Neutrophil (primary cell): ENCODE results near the gene DOK4.

Experiments
- H3K27ac ChIP-seq: fragments of 200-600 bp; sonication (generic); 2 replicates; pipeline ENCODE4 v1.5.1; 2016; ENCODE audit warnings: mild to moderate bottlenecking, moderate library complexity
- H3K27me3 ChIP-seq: fragments of 200-600 bp; sonication (generic); 2 replicates; pipeline ENCODE4 v1.6.0; 2016; ENCODE audit warnings: mild to moderate bottlenecking
- H3K36me3 ChIP-seq: fragments of 200-600 bp; sonication (generic); 2 replicates; pipeline ENCODE4 v1.5.1; 2017
- H3K4me1 ChIP-seq, 2 experiments: fragments of 200-600 bp in 1 of 2; sonication (generic) in 1 of 2; 1 replicate in 1 of 2; 2 replicates in 1 of 2; pipeline versions ENCODE4 v1.5.1 to v1.6.1; 2013 to 2016; ENCODE audit warnings: low read depth in 1 of 2, low read length in 1 of 2, mild to moderate bottlenecking in 1 of 2, moderate library complexity in 1 of 2; ENCODE audit not compliant: control insufficient read depth in 1 of 2, insufficient read depth in 1 of 2
- H3K4me3 ChIP-seq, 2 experiments: fragments of 200-600 bp in 1 of 2; sonication (generic) in 1 of 2; 1 replicate in 1 of 2; 2 replicates in 1 of 2; pipeline ENCODE4 v1.5.1; 2013 to 2016; ENCODE audit warnings: low read depth in 1 of 2, low read length in 1 of 2, mild to moderate bottlenecking in 1 of 2, moderate library complexity in 1 of 2
- H3K9me3 ChIP-seq: fragments of 200-600 bp; sonication (generic); 2 replicates; pipeline ENCODE4 v1.5.1; 2016
- TF ChIP-seq, protein P1 (sequence below): fragments of 200-600 bp; sonication (generic); IDR thresholded peaks from 2 replicates; pipeline ENCODE4 v1.5.1; 2016; ENCODE audit warnings: antibody characterized with exemption

The DOK4 gene

DNA sequence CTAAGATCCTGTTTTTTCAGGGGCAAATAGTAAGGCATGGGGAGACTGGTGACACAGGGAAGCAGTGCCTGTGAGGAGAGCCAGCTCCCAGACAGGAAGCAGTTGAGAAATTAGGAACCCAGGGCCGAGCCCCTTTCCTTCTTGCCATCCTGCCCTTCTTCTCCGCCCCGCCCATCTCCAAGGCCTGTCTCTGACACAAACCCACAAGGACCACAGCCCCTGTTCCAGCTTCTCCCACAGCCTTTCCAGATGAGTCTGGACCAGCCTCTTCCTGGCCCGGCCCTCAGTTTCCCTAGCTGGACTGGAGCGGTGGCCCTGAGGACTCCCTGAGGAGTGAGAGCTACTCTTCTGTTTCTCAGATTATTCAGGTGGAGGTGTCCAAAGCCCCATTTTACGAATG is 40.2 kb upstream of the DOK4 start:
- Histone ChIP-seq H3K4me1 (peaks cover 0 to 4% of the 10 kb centered on the region in 2 experiments), H3K27me3 (peaks cover 24% of the 10 kb centered on the region), H3K9me3 (no peaks in the 10 kb centered on the region), H3K36me3 (no peaks in the 10 kb centered on the region), H3K4me3 (no peak overlapping the region), H3K27ac (no peak overlapping the region)
- TF ChIP-seq, protein P1, sequence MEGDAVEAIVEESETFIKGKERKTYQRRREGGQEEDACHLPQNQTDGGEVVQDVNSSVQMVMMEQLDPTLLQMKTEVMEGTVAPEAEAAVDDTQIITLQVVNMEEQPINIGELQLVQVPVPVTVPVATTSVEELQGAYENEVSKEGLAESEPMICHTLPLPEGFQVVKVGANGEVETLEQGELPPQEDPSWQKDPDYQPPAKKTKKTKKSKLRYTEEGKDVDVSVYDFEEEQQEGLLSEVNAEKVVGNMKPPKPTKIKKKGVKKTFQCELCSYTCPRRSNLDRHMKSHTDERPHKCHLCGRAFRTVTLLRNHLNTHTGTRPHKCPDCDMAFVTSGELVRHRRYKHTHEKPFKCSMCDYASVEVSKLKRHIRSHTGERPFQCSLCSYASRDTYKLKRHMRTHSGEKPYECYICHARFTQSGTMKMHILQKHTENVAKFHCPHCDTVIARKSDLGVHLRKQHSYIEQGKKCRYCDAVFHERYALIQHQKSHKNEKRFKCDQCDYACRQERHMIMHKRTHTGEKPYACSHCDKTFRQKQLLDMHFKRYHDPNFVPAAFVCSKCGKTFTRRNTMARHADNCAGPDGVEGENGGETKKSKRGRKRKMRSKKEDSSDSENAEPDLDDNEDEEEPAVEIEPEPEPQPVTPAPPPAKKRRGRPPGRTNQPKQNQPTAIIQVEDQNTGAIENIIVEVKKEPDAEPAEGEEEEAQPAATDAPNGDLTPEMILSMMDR: no peak

DNA sequence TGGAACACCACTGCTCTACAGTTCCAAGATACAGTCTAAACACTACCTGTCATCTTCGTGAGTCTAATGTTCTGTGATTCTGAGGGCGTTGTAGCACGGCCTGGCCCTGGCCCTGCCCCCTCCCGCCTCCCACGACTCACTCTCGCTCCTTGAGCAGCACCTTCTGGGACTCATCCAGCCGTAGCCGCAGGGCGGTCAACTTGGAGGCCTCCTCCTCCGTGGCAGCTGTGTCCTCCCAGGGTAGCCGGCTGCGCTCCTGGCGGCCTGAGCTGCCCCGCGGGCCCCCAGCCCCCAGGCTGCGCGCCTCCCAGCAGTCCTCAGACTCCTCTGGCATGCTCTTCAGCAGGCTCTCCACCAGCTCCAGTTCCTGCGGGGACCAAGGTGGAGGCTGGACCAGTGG is 39.5 kb upstream of the DOK4 start:
- TF ChIP-seq, protein P1: no peak
- Histone ChIP-seq H3K27ac (no peak overlapping the region), H3K4me3 (no peak overlapping the region), H3K36me3 (no peaks in the 10 kb centered on the region), H3K4me1 (peaks cover 0 to 4% of the 10 kb centered on the region in 2 experiments), H3K27me3 (peaks cover 17% of the 10 kb centered on the region), H3K9me3 (no peaks in the 10 kb centered on the region)

DNA sequence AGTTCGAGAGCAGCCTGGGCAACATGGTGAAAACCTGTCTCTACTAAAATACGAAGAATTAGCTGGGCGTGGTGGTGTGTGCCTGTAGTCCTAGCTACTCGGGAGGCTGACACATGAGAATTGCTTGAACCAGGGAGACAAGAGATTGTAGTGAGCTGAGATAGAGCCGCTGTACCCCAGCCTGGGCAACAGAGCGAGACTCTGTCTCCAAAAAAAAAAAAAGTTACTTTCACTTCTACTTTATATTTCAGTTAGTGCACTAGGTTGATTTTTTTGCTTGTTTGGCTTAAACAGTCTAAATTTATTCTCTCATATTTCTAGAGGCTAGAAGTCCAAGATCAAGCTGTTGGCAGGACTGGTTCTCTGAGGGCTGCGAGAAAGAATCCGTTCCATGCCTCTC is 36.7 kb upstream of the DOK4 start:
- no peak overlapping the region for H3K4me3 ChIP-seq
- H3K36me3 ChIP-seq: no peaks in the 10 kb centered on the region
- TF ChIP-seq, protein P1: no peak
- H3K9me3 ChIP-seq: no peaks in the 10 kb centered on the region
- no peak overlapping the region for H3K27ac ChIP-seq
- H3K27me3 ChIP-seq: no peaks in the 10 kb centered on the region
- H3K4me1 ChIP-seq: peaks cover 0 to 4% of the 10 kb centered on the region in 2 experiments

DNA sequence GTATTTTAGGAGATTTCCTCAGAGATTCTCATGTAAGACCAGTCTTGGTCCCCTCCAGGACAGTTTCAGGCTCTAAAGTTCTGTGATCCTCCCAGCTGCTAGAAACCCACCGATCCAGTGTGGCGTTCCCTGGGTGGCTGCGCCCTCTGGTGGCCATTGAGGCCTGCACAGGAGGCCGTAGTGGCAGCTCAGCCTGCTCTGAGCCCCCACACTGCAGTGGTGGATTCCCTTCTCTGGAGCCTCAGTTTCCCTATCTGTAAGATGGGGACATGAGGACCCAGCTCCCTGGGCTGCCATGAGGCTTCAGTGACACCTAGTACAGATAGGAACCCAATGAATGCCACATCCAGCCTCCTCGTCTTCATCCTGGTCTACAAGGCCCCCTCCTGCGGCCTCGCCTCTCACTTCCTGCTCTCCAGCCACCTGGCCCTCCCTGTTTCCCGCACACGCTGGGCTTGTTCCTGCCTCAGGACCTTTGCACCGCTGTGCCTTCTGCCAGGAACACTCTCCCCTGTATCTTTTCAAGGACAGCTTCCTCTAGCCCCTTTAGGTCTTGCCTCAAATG is 33.6 kb upstream of the DOK4 start:
- Histone ChIP-seq H3K36me3 (no peaks in the 10 kb centered on the region), H3K9me3 (no peaks in the 10 kb centered on the region), H3K27ac (no peak overlapping the region), H3K27me3 (no peaks in the 10 kb centered on the region), H3K4me1 (no peaks in the 10 kb centered on the region), H3K4me3 (no peak overlapping the region)
- TF ChIP-seq, protein P1: peak; percentile 83

DNA sequence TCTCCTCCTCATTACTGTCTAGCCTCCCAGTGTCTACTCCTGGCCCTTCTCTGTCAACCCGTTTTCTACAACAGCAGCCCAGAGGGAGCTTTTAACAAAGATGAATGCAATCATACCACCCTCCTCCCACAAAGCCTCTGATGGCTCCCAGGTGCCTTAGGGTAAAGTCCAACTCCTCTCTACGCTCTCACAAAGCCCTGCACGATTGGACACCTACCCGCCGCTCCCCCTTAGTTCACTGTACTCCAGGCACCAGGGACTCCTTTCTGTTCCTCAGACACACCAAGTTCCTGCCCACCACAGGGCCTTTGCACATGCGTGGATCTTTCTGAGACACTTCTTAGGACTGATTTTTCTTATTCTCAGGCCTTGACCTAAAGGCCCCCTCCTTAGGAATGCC is 32.6 kb upstream of the DOK4 start:
- Histone ChIP-seq H3K27ac (no peak overlapping the region), H3K27me3 (no peaks in the 10 kb centered on the region), H3K9me3 (no peaks in the 10 kb centered on the region), H3K4me3 (no peak overlapping the region), H3K36me3 (no peaks in the 10 kb centered on the region), H3K4me1 (no peaks in the 10 kb centered on the region)
- TF ChIP-seq, protein P1: no peak

DNA sequence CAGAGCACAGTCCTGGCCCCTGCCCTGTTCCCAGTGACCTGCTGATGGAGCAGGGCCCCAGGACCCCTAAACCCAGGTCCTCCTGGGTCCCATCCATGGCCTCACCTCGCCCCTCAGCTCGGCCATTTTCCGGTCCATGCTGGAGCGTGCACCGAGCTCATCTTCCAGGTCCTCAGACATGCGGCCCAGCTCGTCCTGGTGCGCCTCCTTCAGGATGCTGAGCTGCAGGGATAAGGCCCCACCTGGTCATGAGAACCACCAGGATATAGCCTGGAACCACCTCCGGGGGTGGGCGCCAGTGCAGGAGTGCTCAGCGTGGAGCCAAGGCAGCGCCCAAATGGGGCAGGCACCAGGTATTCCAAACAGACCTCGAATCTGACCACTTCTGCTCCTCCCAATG is 32.2 kb upstream of the DOK4 start:
- no peaks in the 10 kb centered on the region for H3K36me3 ChIP-seq
- H3K4me1 ChIP-seq: no peaks in the 10 kb centered on the region
- no peak overlapping the region for H3K4me3 ChIP-seq
- TF ChIP-seq, protein P1: no peak
- no peaks in the 10 kb centered on the region for H3K27me3 ChIP-seq
- no peak overlapping the region for H3K27ac ChIP-seq
- H3K9me3 ChIP-seq: no peaks in the 10 kb centered on the region
